Sigmoid colon (tissue), 3 donors: ENCODE data around the gene TTC33.
"Not testable (repeated sequence)": the region's sequence is repeated elsewhere in the genome, so short reads cannot be mapped to it uniquely, and the experiment has no call there.

ENCODE experiments used
- POLR2A ChIP-seq, 2 donors: fragments of 450-650 bp; IDR thresholded peaks; one replicate each; pipeline ENCODE4 v1.6.1; 2016; ENCODE audit warnings: antibody characterized with exemption in 2 of 2, mild to moderate bottlenecking in 2 of 2, moderate library complexity in 2 of 2
- TF ChIP-seq, protein P1 (sequence below), 4 experiments: fragments of 450-650 bp in 3 of 4; fragments of 200-600 bp in 1 of 4; IDR thresholded peaks; one replicate each; pipeline ENCODE4 v1.5.1; 2016 to 2019; ENCODE audit warnings: antibody characterized with exemption in 4 of 4, mild to moderate bottlenecking in 3 of 4, moderate library complexity in 2 of 4

DNA sequence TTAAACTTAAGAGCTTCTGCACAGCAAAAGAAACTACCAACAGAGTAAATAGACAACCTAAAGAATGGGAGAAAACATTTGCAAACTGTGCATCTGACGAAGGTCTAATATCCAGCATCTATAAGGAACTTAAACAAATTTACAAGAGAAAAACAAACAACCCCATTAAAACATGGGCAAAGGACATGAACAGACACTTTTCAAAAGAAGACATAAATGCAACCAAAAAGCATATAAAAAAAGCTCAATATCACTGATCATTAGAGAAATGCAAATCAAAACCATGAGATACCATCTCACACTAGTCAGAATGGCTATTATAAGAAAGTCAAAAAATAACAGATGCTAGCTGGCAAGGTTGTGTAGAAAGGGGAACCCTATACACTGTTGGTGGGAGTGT is 50.3 kb downstream of the TTC33 start:
- not testable (repeated sequence) for TF ChIP-seq POLR2A (IDR thresholded peaks at IDR 0.05)
- TF ChIP-seq, protein P1, sequence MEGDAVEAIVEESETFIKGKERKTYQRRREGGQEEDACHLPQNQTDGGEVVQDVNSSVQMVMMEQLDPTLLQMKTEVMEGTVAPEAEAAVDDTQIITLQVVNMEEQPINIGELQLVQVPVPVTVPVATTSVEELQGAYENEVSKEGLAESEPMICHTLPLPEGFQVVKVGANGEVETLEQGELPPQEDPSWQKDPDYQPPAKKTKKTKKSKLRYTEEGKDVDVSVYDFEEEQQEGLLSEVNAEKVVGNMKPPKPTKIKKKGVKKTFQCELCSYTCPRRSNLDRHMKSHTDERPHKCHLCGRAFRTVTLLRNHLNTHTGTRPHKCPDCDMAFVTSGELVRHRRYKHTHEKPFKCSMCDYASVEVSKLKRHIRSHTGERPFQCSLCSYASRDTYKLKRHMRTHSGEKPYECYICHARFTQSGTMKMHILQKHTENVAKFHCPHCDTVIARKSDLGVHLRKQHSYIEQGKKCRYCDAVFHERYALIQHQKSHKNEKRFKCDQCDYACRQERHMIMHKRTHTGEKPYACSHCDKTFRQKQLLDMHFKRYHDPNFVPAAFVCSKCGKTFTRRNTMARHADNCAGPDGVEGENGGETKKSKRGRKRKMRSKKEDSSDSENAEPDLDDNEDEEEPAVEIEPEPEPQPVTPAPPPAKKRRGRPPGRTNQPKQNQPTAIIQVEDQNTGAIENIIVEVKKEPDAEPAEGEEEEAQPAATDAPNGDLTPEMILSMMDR (IDR thresholded peaks at IDR 0.05), result not testable (repeated sequence)
